Measurements from ENCODE around the gene MMRN2. TPM values are rescaled to one million over a fixed set of nuclear protein-coding genes. Genes with fewer than 3 reads are reported as not detected.
"Not testable (repeated sequence)": the region's sequence is repeated elsewhere in the genome, so short reads cannot be mapped to it uniquely, and the experiment has no call there.

The MMRN2 gene
- total RNA-seq, 1 experiment from 2014 or later, result not detected

- no peak for DNase-seq (ENCODE audit: low spot score)
Measured at GRCh38 chr10:86956848-86957448, 467 bp downstream of the MMRN2 start.

- DNase-seq (ENCODE audit: low spot score), result no peak
Measured at GRCh38 chr10:86956195-86956847, 1.1 kb downstream of the MMRN2 start.

GRCh38 chr10:86955501-86956194 is 1.8 kb downstream of the MMRN2 start:
- DNase-seq (ENCODE audit: low spot score), result no peak

GRCh38 chr10:86954681-86955500 is 2.5 kb downstream of the MMRN2 start:
- DNase-seq (ENCODE audit: low spot score), result no peak

- no peak for DNase-seq (ENCODE audit: low spot score)
Measured at GRCh38 chr10:86953747-86954680, 3.4 kb downstream of the MMRN2 start.

- not testable (repeated sequence) for DNase-seq (ENCODE audit: low spot score)
Measured at GRCh38 chr10:86952697-86953096, 4.7 kb downstream of the MMRN2 start.

GRCh38 chr10:86952106-86952505 is 5.3 kb downstream of the MMRN2 start:
- no peak for DNase-seq (ENCODE audit: low spot score)

- DNase-seq (ENCODE audit: low spot score), result no peak
Measured at GRCh38 chr10:86951184-86951761, 6.1 kb downstream of the MMRN2 start.

- no peak for DNase-seq (ENCODE audit: low spot score)
Measured at GRCh38 chr10:86950349-86950748, 7.1 kb downstream of the MMRN2 start.

- DNase-seq (ENCODE audit: low spot score), result not testable (repeated sequence)
Measured at GRCh38 chr10:86947806-86948205, 9.6 kb downstream of the MMRN2 start.

- DNase-seq (ENCODE audit: low spot score), result no peak
Measured at GRCh38 chr10:86946213-86947155, 10.9 kb downstream of the MMRN2 start.

- no peak for DNase-seq (ENCODE audit: low spot score)
Measured at GRCh38 chr10:86945361-86946212, 11.8 kb downstream of the MMRN2 start.

- DNase-seq (ENCODE audit: low spot score), result no peak
Measured at GRCh38 chr10:86944907-86945306, 12.5 kb downstream of the MMRN2 start.

- no peak for DNase-seq (ENCODE audit: low spot score)
Measured at GRCh38 chr10:86944471-86944870, 12.9 kb downstream of the MMRN2 start.

- no peak for DNase-seq (ENCODE audit: low spot score)
Measured at GRCh38 chr10:86944031-86944419, 13.4 kb downstream of the MMRN2 start.

- no peak for DNase-seq (ENCODE audit: low spot score)
Measured at GRCh38 chr10:86943316-86944030, 13.9 kb downstream of the MMRN2 start.

GRCh38 chr10:86942441-86943315 is 14.7 kb downstream of the MMRN2 start:
- DNase-seq (ENCODE audit: low spot score), result no peak

All from A172 (cell line).